Thyroid gland (tissue), 4 donors: ENCODE measurements around the gene NKAIN4.

Experiments used
- POLR2A ChIP-seq, 2 donors: fragments of 450-650 bp; IDR thresholded peaks; one replicate each; pipeline ENCODE4 v1.6.1; 2017; ENCODE audit warnings: antibody characterized with exemption in 2 of 2, mild to moderate bottlenecking in 2 of 2, moderate library complexity in 1 of 2
- TF ChIP-seq, protein P1 (sequence below), 6 experiments: fragments of 200-600 bp in 3 of 6; fragments of 450-650 bp in 3 of 6; sonication (generic) in 3 of 6; IDR thresholded peaks; one replicate each; pipeline ENCODE4 v1.5.1; 2016 to 2019; ENCODE audit warnings: antibody characterized with exemption in 6 of 6, mild to moderate bottlenecking in 2 of 6, inconsistent platforms in 1 of 6, moderate library complexity in 1 of 6

DNA sequence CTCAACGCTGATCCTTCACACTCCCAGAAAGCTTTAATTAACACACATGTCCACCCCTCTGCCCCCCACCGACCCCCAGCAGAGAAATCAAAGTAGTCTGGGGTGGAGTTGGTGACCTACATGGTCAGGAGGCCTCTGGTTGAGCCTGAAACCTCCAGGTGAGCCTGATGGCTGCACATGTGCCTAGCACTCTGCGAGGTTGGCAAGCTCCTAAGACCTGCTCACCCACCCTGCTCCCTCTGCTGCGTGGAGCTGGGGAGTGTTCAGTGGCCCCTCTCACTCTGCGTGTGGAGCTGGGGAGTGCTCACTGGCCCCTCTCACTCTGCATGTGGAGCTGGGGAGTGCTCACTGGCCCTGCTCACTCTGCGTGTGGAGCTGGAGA lies 30.4 kb downstream of the NKAIN4 start:
- TF ChIP-seq, protein P1, sequence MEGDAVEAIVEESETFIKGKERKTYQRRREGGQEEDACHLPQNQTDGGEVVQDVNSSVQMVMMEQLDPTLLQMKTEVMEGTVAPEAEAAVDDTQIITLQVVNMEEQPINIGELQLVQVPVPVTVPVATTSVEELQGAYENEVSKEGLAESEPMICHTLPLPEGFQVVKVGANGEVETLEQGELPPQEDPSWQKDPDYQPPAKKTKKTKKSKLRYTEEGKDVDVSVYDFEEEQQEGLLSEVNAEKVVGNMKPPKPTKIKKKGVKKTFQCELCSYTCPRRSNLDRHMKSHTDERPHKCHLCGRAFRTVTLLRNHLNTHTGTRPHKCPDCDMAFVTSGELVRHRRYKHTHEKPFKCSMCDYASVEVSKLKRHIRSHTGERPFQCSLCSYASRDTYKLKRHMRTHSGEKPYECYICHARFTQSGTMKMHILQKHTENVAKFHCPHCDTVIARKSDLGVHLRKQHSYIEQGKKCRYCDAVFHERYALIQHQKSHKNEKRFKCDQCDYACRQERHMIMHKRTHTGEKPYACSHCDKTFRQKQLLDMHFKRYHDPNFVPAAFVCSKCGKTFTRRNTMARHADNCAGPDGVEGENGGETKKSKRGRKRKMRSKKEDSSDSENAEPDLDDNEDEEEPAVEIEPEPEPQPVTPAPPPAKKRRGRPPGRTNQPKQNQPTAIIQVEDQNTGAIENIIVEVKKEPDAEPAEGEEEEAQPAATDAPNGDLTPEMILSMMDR (IDR thresholded peaks at IDR 0.05) = no peak
- no peak for TF ChIP-seq POLR2A (IDR thresholded peaks at IDR 0.05)
